Keratinocyte (primary cell): ENCODE data around the gene GSN. TPM values are rescaled to one million over a fixed set of nuclear protein-coding genes. Genes with fewer than 3 reads are reported as not detected.
A peak's percentile ranks its signal among the peaks of the same experiment; 100 is the strongest.

Experiments
- DNase-seq: peaks from one replicate; pipeline ENCODE4 v3.0.0-alpha.2; 2011; ENCODE audit warnings: low read depth, missing footprints, low spot score
- FAIRE-seq: peaks from 2 replicates; lab custom pipeline; 2011; peaks lifted over from hg19 to GRCh38; lab: Jason Lieb, UNC
- H2AFZ ChIP-seq: 2 replicates; pipeline ENCODE4 v1.6.0; 2012; ENCODE audit warnings: low read length, control low read depth, inconsistent platforms; ENCODE audit not compliant: control insufficient read depth
- H3K27ac ChIP-seq: 2 replicates; pipeline ENCODE4 v1.5.1; 2011; ENCODE audit warnings: low read length; ENCODE audit not compliant: control insufficient read depth, insufficient read depth
- H3K27me3 ChIP-seq: 3 replicates; pipeline ENCODE4 v1.6.0; 2011; ENCODE audit warnings: low read length; ENCODE audit not compliant: control insufficient read depth, insufficient read depth; ENCODE audit errors: extremely low read depth
- H3K36me3 ChIP-seq, 2 experiments: 2 replicates in 1 of 2; 3 replicates in 1 of 2; pipeline ENCODE4 v1.5.1; 2011; ENCODE audit warnings: low read length in 2 of 2, mild to moderate bottlenecking in 1 of 2; ENCODE audit not compliant: control insufficient read depth in 2 of 2, insufficient read depth in 2 of 2; ENCODE audit errors: extremely low read depth in 1 of 2
- H3K4me1 ChIP-seq: 3 replicates; pipeline ENCODE4 v1.5.1; 2011; ENCODE audit warnings: low read length; ENCODE audit not compliant: control insufficient read depth, insufficient read depth; ENCODE audit errors: extremely low read depth
- H3K4me2 ChIP-seq: 3 replicates; pipeline ENCODE4 v1.6.0; 2011; ENCODE audit warnings: low read depth, low read length; ENCODE audit not compliant: control insufficient read depth, insufficient read depth; ENCODE audit errors: extremely low read depth
- H3K4me3 ChIP-seq, 3 experiments: fragments of 200-600 bp in 1 of 3; sonication (generic) in 1 of 3; 2 replicates in 2 of 3; 3 replicates in 1 of 3; pipeline ENCODE4 v1.5.1; 2011 to 2016; ENCODE audit warnings: low read length in 3 of 3, mild to moderate bottlenecking in 3 of 3, control low read depth in 2 of 3, inconsistent platforms in 1 of 3, low read depth in 1 of 3, mixed read lengths in 1 of 3, mixed run types in 1 of 3, moderate library complexity in 1 of 3; ENCODE audit not compliant: control insufficient read depth in 2 of 3, insufficient read depth in 2 of 3; ENCODE audit errors: extremely low read depth in 1 of 3
- H3K79me2 ChIP-seq: 2 replicates; pipeline ENCODE4 v1.6.0; 2012; ENCODE audit warnings: low read length; ENCODE audit not compliant: control insufficient read depth, insufficient read depth
- H3K9ac ChIP-seq: 3 replicates; pipeline ENCODE4 v1.6.0; 2011; ENCODE audit warnings: low read length; ENCODE audit not compliant: control insufficient read depth, insufficient read depth; ENCODE audit errors: extremely low read depth
- H3K9me1 ChIP-seq: 3 replicates; pipeline ENCODE4 v1.6.0; 2011; ENCODE audit warnings: low read length; ENCODE audit not compliant: control insufficient read depth, insufficient read depth; ENCODE audit errors: extremely low read depth
- H3K9me3 ChIP-seq: 2 replicates; pipeline ENCODE4 v1.5.1; 2012; ENCODE audit warnings: low read depth, low read length; ENCODE audit not compliant: control insufficient read depth
- H4K20me1 ChIP-seq: 3 replicates; pipeline ENCODE4 v1.6.0; 2011; ENCODE audit warnings: low read length; ENCODE audit not compliant: control insufficient read depth, insufficient read depth; ENCODE audit errors: extremely low read depth
- EZH2 ChIP-seq: IDR thresholded peaks from one replicate; pipeline ENCODE4 v1.6.1; 2012; ENCODE audit warnings: inconsistent platforms, mild to moderate bottlenecking, low read length, moderate library complexity
- dilution Hi-C: fragments of 300-500 bp; cut with MboI; formaldehyde crosslinking; loops from one replicate; pipeline ENCODE4 v1.7.0; 2020; ENCODE audit warnings: low sequenced_read_pairs; ENCODE audit not compliant: extremely low pct_ligation_motif_present
- polyA plus RNA-seq, 5 experiments: library from polyadenylated mRNA; depleted of rRNA in 3 of 5; stranded (reverse) in 3 of 5; stranded (forward) in 1 of 5; unstranded in 1 of 5; fragments of >200 nt; gene quantifications; 1 replicate in 1 of 5; 2 replicates in 3 of 5; 3 replicates in 1 of 5; pipeline versions ENCODE4 v1.2.1 to v1.2.3, GENCODE V29; 2011 to 2012; ENCODE audit warnings: missing spikeins in 2 of 5, low read depth in 1 of 5, low replicate concordance in 1 of 5
- TF ChIP-seq, protein P1 (sequence below), 3 experiments: IDR thresholded peaks in 1 of 3; conservative IDR thresholded peaks in 1 of 3; optimal IDR thresholded peaks in 1 of 3; 2 replicates in 2 of 3; 3 replicates in 1 of 3; pipeline versions ENCODE3 to v1.5.1; 2011; ENCODE audit warnings: low read length in 3 of 3, mild to moderate bottlenecking in 3 of 3, moderate library complexity in 2 of 3, control low read depth in 1 of 3, inconsistent platforms in 1 of 3; ENCODE audit not compliant: insufficient read depth in 2 of 3; ENCODE audit errors: extremely low read depth in 1 of 3

GSN gene
- polyA plus RNA-seq, 1 donor (not counting 4 experiments of a cell fraction or from before 2014, with no cell fraction given), result 166 TPM

DNA sequence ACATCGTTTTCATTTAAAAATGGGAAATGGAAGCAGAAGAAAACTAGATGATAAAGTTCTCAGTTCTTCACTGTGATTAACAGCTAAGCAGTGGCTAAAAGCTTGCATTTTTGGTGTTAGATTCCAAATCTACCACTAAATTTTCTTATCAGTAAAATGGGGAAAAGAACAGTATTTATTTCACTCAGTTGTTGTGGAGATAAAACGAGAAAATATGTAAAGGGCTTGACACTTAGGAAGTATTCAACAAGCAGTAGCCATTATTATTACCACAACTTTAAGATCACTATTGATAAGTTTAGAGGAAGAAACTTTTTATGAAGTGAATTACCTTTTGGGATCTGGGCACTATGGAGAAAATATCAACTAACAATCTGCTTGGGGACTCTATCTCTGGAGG lies 97.6 kb downstream of the GSN start:
- H2AFZ ChIP-seq, result no peak overlapping the region
- TF ChIP-seq, protein P1, sequence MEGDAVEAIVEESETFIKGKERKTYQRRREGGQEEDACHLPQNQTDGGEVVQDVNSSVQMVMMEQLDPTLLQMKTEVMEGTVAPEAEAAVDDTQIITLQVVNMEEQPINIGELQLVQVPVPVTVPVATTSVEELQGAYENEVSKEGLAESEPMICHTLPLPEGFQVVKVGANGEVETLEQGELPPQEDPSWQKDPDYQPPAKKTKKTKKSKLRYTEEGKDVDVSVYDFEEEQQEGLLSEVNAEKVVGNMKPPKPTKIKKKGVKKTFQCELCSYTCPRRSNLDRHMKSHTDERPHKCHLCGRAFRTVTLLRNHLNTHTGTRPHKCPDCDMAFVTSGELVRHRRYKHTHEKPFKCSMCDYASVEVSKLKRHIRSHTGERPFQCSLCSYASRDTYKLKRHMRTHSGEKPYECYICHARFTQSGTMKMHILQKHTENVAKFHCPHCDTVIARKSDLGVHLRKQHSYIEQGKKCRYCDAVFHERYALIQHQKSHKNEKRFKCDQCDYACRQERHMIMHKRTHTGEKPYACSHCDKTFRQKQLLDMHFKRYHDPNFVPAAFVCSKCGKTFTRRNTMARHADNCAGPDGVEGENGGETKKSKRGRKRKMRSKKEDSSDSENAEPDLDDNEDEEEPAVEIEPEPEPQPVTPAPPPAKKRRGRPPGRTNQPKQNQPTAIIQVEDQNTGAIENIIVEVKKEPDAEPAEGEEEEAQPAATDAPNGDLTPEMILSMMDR (optimal IDR thresholded peaks at IDR 0.05 in 1 of 3, IDR thresholded peaks at IDR 0.05 in 1 of 3, conservative IDR thresholded peaks at IDR 0.05 in 1 of 3; ENCODE audit: extremely low read depth in 1 of 3, insufficient read depth in 2 of 3, low read length in 3 of 3), result no peak
- TF ChIP-seq EZH2, result no peak
- H3K9me3 ChIP-seq, result no peaks in the 10 kb centered on the region
- peak overlapping the region; percentile 53 for H3K4me2 ChIP-seq
- H3K27ac ChIP-seq, result peak overlapping the region; percentile 35
- peaks cover 59% of the 10 kb centered on the region for H3K4me1 ChIP-seq
- no peaks in the 10 kb centered on the region for H4K20me1 ChIP-seq
- no peak overlapping the region for H3K4me3 ChIP-seq
- H3K36me3 ChIP-seq, result no peaks in the 10 kb centered on the region
- DNase-seq, result no peak
- dilution Hi-C loops, result no loop called here
- FAIRE-seq, result no peak
- H3K27me3 ChIP-seq, result no peaks in the 10 kb centered on the region
- H3K79me2 ChIP-seq, result peaks cover 64% of the 10 kb centered on the region
- no peak overlapping the region for H3K9ac ChIP-seq
- no peaks in the 10 kb centered on the region for H3K9me1 ChIP-seq

- no peak overlapping the region for H3K27ac ChIP-seq
- no peaks in the 10 kb centered on the region for H3K9me1 ChIP-seq
- peaks cover 60% of the 10 kb centered on the region for H3K79me2 ChIP-seq
- H3K9me3 ChIP-seq, result no peaks in the 10 kb centered on the region
- H3K36me3 ChIP-seq, result no peaks in the 10 kb centered on the region
- peak overlapping the region; percentile 85 for H3K4me2 ChIP-seq
- no peaks in the 10 kb centered on the region for H4K20me1 ChIP-seq
- no peak overlapping the region for H3K4me3 ChIP-seq
- no peak overlapping the region for H3K9ac ChIP-seq
- DNase-seq (no peak), FAIRE-seq (no peak)
- no peak overlapping the region for H2AFZ ChIP-seq
- no peak for TF ChIP-seq EZH2
- TF ChIP-seq, protein P1 (optimal IDR thresholded peaks at IDR 0.05 in 1 of 3, IDR thresholded peaks at IDR 0.05 in 1 of 3, conservative IDR thresholded peaks at IDR 0.05 in 1 of 3; ENCODE audit: extremely low read depth in 1 of 3, insufficient read depth in 2 of 3, low read length in 3 of 3), result no peak
- dilution Hi-C loops, result no loop called here
- no peaks in the 10 kb centered on the region for H3K27me3 ChIP-seq
- H3K4me1 ChIP-seq, result peaks cover 51% of the 10 kb centered on the region
These were observed 98.7 kb downstream of the GSN start for GRCh38 chr9:121366611-121367192.
